ENCODE results near the gene NDUFS6.

GRCh38 chr5:1806199-1806598, 5.0 kb downstream of the NDUFS6 start:
- TF ChIP-seq POLR2AphosphoS5 (IDR thresholded peaks at IDR 0.05; ENCODE audit: low read depth, low read length), result no peak
- TF ChIP-seq POLR2A (IDR thresholded peaks at IDR 0.05; ENCODE audit: low read depth, low read length), result no peak
- no peak for TF ChIP-seq TAF1 (IDR thresholded peaks at IDR 0.05; ENCODE audit: low read depth, low read length)
- TF ChIP-seq SPI1 (IDR thresholded peaks at IDR 0.05; ENCODE audit: low read depth, low read length), result no peak

Measured in GM12891 (cell line).